ENCODE results near the gene REN.

The REN gene

GRCh38 chr1:204180133-204180532, 14.0 kb upstream of the REN start:
- no peak for TF ChIP-seq FOXP2 (optimal IDR thresholded peaks at IDR 0.05; ENCODE audit: borderline replicate concordance, extremely low read depth, extremely low read length, insufficient read depth)
- TF ChIP-seq SIN3A (IDR thresholded peaks at IDR 0.05; ENCODE audit: borderline replicate concordance, insufficient read depth, low read length): no peak
- TF ChIP-seq TAF1 (IDR thresholded peaks at IDR 0.05; ENCODE audit: borderline replicate concordance, insufficient read depth, low read length): no peak
- no peak for TF ChIP-seq POLR2AphosphoS5 (IDR thresholded peaks at IDR 0.05; ENCODE audit: low read depth, low read length)
- no peak for TF ChIP-seq REST (IDR thresholded peaks at IDR 0.05; ENCODE audit: insufficient read depth in 1 of 2, low read depth in 2 of 2, low read length in 2 of 2)

- TF ChIP-seq REST (IDR thresholded peaks at IDR 0.05; ENCODE audit: insufficient read depth in 1 of 2, low read depth in 2 of 2, low read length in 2 of 2) (peak in 1 of 2 experiments; percentile 74; a peak in 2 of 4 replicates), SIN3A (IDR thresholded peaks at IDR 0.05; ENCODE audit: borderline replicate concordance, insufficient read depth, low read length) (no peak)
Observed at GRCh38 chr1:204178487-204179281, 12.5 kb upstream of the REN start.

- TF ChIP-seq REST (IDR thresholded peaks at IDR 0.05; ENCODE audit: insufficient read depth in 1 of 2, low read depth in 2 of 2, low read length in 2 of 2) (no peak), POLR2AphosphoS5 (IDR thresholded peaks at IDR 0.05; ENCODE audit: low read depth, low read length) (no peak), TAF1 (IDR thresholded peaks at IDR 0.05; ENCODE audit: borderline replicate concordance, insufficient read depth, low read length) (no peak), SIN3A (IDR thresholded peaks at IDR 0.05; ENCODE audit: borderline replicate concordance, insufficient read depth, low read length) (no peak), FOXP2 (optimal IDR thresholded peaks at IDR 0.05; ENCODE audit: borderline replicate concordance, extremely low read depth, extremely low read length, insufficient read depth) (no peak)
Observed at GRCh38 chr1:204177133-204177532, 11.0 kb upstream of the REN start.

GRCh38 chr1:204176049-204176448, 9.9 kb upstream of the REN start:
- no peak for TF ChIP-seq FOXP2 (optimal IDR thresholded peaks at IDR 0.05; ENCODE audit: borderline replicate concordance, extremely low read depth, extremely low read length, insufficient read depth)
- no peak for TF ChIP-seq REST (IDR thresholded peaks at IDR 0.05; ENCODE audit: insufficient read depth in 1 of 2, low read depth in 2 of 2, low read length in 2 of 2)
- TF ChIP-seq SIN3A (IDR thresholded peaks at IDR 0.05; ENCODE audit: borderline replicate concordance, insufficient read depth, low read length): no peak
- no peak for TF ChIP-seq POLR2AphosphoS5 (IDR thresholded peaks at IDR 0.05; ENCODE audit: low read depth, low read length)
- TF ChIP-seq TAF1 (IDR thresholded peaks at IDR 0.05; ENCODE audit: borderline replicate concordance, insufficient read depth, low read length): no peak

All from PFSK-1 (cell line).